IMR-90 (cell line): ENCODE measurements around the gene CHL1. TPM values are rescaled to one million over a fixed set of nuclear protein-coding genes. Genes with fewer than 3 reads are reported as not detected.

ENCODE experiments used
- ATAC-seq: fragments of 200-7000 bp; cut with Tn5 transposase; 2 replicates; pipeline ENCODE4 v1.9.1; 2020; ENCODE audit warnings: low read depth, mild to moderate bottlenecking, moderate library complexity
- BruUV-seq: library from RNA; stranded (reverse); fragments of 400-500 nt; replicated peaks from 2 replicates; lab custom pipeline; 2021; lab: Mats Ljungman, UMichigan
- CTCF ChIA-PET: fragments of 300-600 bp; formaldehyde crosslinking; extraction: SDS; loops from one replicate; lab custom pipeline; 2021; ENCODE audit warnings: antibody characterized with exemption; lab: Yijun Ruan, JAX
- POLR2A ChIA-PET: fragments of 300-600 bp; sonication (Branson Sonifier 250); formaldehyde crosslinking; loops from one replicate; lab custom pipeline; 2022; ENCODE audit warnings: antibody characterized with exemption; ENCODE audit not compliant: unreplicated experiment; lab: Charles Lee
- DNase-seq: peaks from one replicate; pipeline ENCODE4 v3.0.0; 2013
- H2AFZ ChIP-seq: replicated peaks from 2 replicates; pipeline ENCODE3; 2013; ENCODE audit warnings: low read length, mild to moderate bottlenecking; ENCODE audit not compliant: poor library complexity
- H2AK5ac ChIP-seq: 2 replicates; pipeline ENCODE4 v1.6.1; 2013; ENCODE audit warnings: low read depth, low read length, inconsistent platforms
- H2AK9ac ChIP-seq: replicated peaks from 2 replicates; pipeline ENCODE3; 2013; ENCODE audit warnings: mild to moderate bottlenecking, low read depth, low read length, moderate library complexity; ENCODE audit not compliant: poor library complexity
- H2BK120ac ChIP-seq: 2 replicates; pipeline ENCODE4 v1.6.1; 2013; ENCODE audit warnings: low read depth, low read length, inconsistent platforms
- H2BK15ac ChIP-seq: 3 replicates; pipeline ENCODE4 v1.6.1; 2013; ENCODE audit warnings: low read depth, low read length, inconsistent platforms
- H2BK20ac ChIP-seq: 2 replicates; pipeline ENCODE4 v1.6.1; 2013; ENCODE audit warnings: low read depth, mild to moderate bottlenecking, inconsistent platforms, low read length, moderate library complexity
- H2BK5ac ChIP-seq: 2 replicates; pipeline ENCODE4 v1.6.1; 2013; ENCODE audit warnings: mild to moderate bottlenecking, low read depth, low read length, inconsistent platforms; ENCODE audit not compliant: poor library complexity, severe bottlenecking
- H3K14ac ChIP-seq: replicated peaks from 2 replicates; pipeline ENCODE4 v1.6.1; 2013; ENCODE audit warnings: low read depth, low read length, inconsistent platforms
- H3K18ac ChIP-seq: 2 replicates; pipeline ENCODE4 v1.6.1; 2013; ENCODE audit warnings: low read depth, low read length, control low read depth
- H3K23ac ChIP-seq: 2 replicates; pipeline ENCODE4 v1.6.1; 2013; ENCODE audit warnings: low read depth, low read length, inconsistent platforms
- H3K27ac ChIP-seq: 2 replicates; pipeline ENCODE4 v1.5.1; 2013; ENCODE audit warnings: mild to moderate bottlenecking, control low read depth, low read length; ENCODE audit not compliant: insufficient read depth
- H3K27me3 ChIP-seq: 2 replicates; pipeline ENCODE4 v1.6.1; 2013; ENCODE audit warnings: low read length; ENCODE audit not compliant: control insufficient read depth, insufficient read depth
- H3K36me3 ChIP-seq: 2 replicates; pipeline ENCODE4 v1.6.1; 2013; ENCODE audit warnings: low read length, mixed read lengths; ENCODE audit not compliant: control insufficient read depth, insufficient read depth
- H3K4ac ChIP-seq: 2 replicates; pipeline ENCODE4 v1.6.1; 2013; ENCODE audit warnings: low read depth, low read length, inconsistent platforms
- H3K4me1 ChIP-seq: 2 replicates; pipeline ENCODE4 v1.6.1; 2013; ENCODE audit warnings: low read length, mixed read lengths; ENCODE audit not compliant: control insufficient read depth, insufficient read depth
- H3K4me2 ChIP-seq: 2 replicates; pipeline ENCODE4 v1.6.1; 2013; ENCODE audit warnings: low read depth, mild to moderate bottlenecking, control low read depth, low read length, moderate library complexity
- H3K4me3 ChIP-seq: 2 replicates; pipeline ENCODE4 v1.5.1; 2013; ENCODE audit warnings: low read depth, mild to moderate bottlenecking, control low read depth, low read length, moderate library complexity; ENCODE audit not compliant: insufficient read depth
- H3K56ac ChIP-seq: 2 replicates; pipeline ENCODE4 v1.6.1; 2013; ENCODE audit warnings: low read length, inconsistent platforms; ENCODE audit not compliant: insufficient read depth; ENCODE audit errors: extremely low read depth
- H3K79me1 ChIP-seq, 2 experiments: 2 replicates each; pipeline ENCODE4 v1.6.1; 2013; ENCODE audit warnings: low read length in 2 of 2, inconsistent platforms in 1 of 2, low read depth in 1 of 2
- H3K9ac ChIP-seq: 2 replicates; pipeline ENCODE4 v1.6.1; 2013; ENCODE audit warnings: low read depth, low read length, control low read depth
- H3K9me1 ChIP-seq: 2 replicates; pipeline ENCODE4 v1.6.1; 2013; ENCODE audit warnings: low read length, inconsistent platforms; ENCODE audit not compliant: insufficient read depth
- H3K9me3 ChIP-seq: 2 replicates; pipeline ENCODE4 v1.6.1; 2013; ENCODE audit warnings: low read length; ENCODE audit not compliant: control insufficient read depth, insufficient read depth
- H4K20me1 ChIP-seq: 2 replicates; pipeline ENCODE4 v1.6.1; 2013; ENCODE audit warnings: low read length, inconsistent platforms; ENCODE audit not compliant: insufficient read depth
- H4K5ac ChIP-seq: 2 replicates; pipeline ENCODE4 v1.6.1; 2013; ENCODE audit warnings: mild to moderate bottlenecking, low read depth, low read length, control low read depth
- H4K8ac ChIP-seq, 2 experiments: 2 replicates each; pipeline ENCODE4 v1.6.1; 2013; ENCODE audit warnings: low read depth in 2 of 2, low read length in 2 of 2, control low read depth in 1 of 2, inconsistent platforms in 1 of 2
- H4K91ac ChIP-seq: 2 replicates; pipeline ENCODE4 v1.6.1; 2013; ENCODE audit warnings: low read depth, low read length, inconsistent platforms; ENCODE audit not compliant: insufficient read depth
- BHLHE40 ChIP-seq: fragments of 150-350 bp; IDR thresholded peaks from 2 replicates; pipeline ENCODE4 v1.6.1; 2016; ENCODE audit warnings: mild to moderate bottlenecking, low read depth, low read length
- CEBPB ChIP-seq: IDR thresholded peaks from 2 replicates; pipeline ENCODE4 v1.6.1; 2012; ENCODE audit warnings: low read depth, low read length, improper control_type of control experiment
- CHD1 ChIP-seq: IDR thresholded peaks from 2 replicates; pipeline ENCODE4 v1.6.1; 2012; ENCODE audit warnings: low read depth, low read length, improper control_type of control experiment
- FOS ChIP-seq: fragments of 150-350 bp; IDR thresholded peaks from 2 replicates; pipeline ENCODE4 v1.6.1; 2016; ENCODE audit warnings: low read depth, low read length
- NFE2L2 ChIP-seq: fragments of 150-350 bp; IDR thresholded peaks from 2 replicates; pipeline ENCODE4 v1.6.1; 2016; ENCODE audit warnings: low read depth, mild to moderate bottlenecking, low read length
- POLR2A ChIP-seq: IDR thresholded peaks from 2 replicates; pipeline ENCODE4 v1.6.1; 2012; ENCODE audit warnings: mild to moderate bottlenecking, low read depth, low read length
- RAD21 ChIP-seq: IDR thresholded peaks from 2 replicates; pipeline ENCODE4 v1.6.1; 2012; ENCODE audit warnings: low read length, improper control_type of control experiment
- RFX5 ChIP-seq: IDR thresholded peaks from 2 replicates; pipeline ENCODE4 v1.8.0; 2012; ENCODE audit warnings: low read depth, mild to moderate bottlenecking, low read length, moderate library complexity
- WGBS, 2 experiments: methylation state at CpG; one replicate each; pipeline versions ENCODE4 v1.1.5 to v1.1.7; 2013; ENCODE audit warnings: missing lambda C conversion rate in 2 of 2; ENCODE audit not compliant: insufficient read length in 1 of 2; ENCODE audit errors: extremely low coverage in 2 of 2; 5-methylcytosine and 5-hydroxymethylcytosine counted together
- dilution Hi-C: fragments of 300-500 bp; cut with HindIII; formaldehyde crosslinking; loops from one replicate; pipeline ENCODE4 v1.14.3; 2018; ENCODE audit warnings: low sequenced_read_pairs; ENCODE audit not compliant: unreplicated experiment
- in situ Hi-C: fragments of 300-500 bp; cut with MboI; formaldehyde crosslinking; loops from 3 replicates; pipeline ENCODE4 v1.14.3; 2019; ENCODE audit warnings: low sequenced_read_pairs, inconsistent platforms, mixed read lengths
- intact Hi-C: fragments of 100-400 bp; cut with micrococcal nuclease; formaldehyde crosslinking; loops from 2 replicates; pipeline ENCODE4 v1.10.0; 2022
- polyA plus RNA-seq, 3 experiments: library from polyadenylated mRNA; depleted of rRNA; stranded (reverse); fragments of >200 nt; gene quantifications; 2 replicates each; pipeline ENCODE4 v1.2.3, GENCODE V29; 2012; ENCODE audit warnings: low replicate concordance in 1 of 3
- total RNA-seq: library from RNA; depleted of rRNA; stranded (reverse); fragments of >200 nt; gene quantifications from 2 replicates; pipeline ENCODE4 v1.2.3, GENCODE V29; 2012
- TF ChIP-seq, protein P1 (sequence below): fragments of 150-350 bp; IDR thresholded peaks from 2 replicates; pipeline ENCODE4 v1.6.1; 2016; ENCODE audit warnings: low read depth, mild to moderate bottlenecking, low read length, moderate library complexity, borderline replicate concordance
- TF ChIP-seq, protein P2 (sequence below): conservative IDR thresholded peaks from 2 replicates; pipeline ENCODE4 v1.5.1; 2012; ENCODE audit warnings: mild to moderate bottlenecking, low read depth, low read length, improper control_type of control experiment

The CHL1 gene
- total and polyA plus RNA-seq, 2 of the 4 experiments (the other 2 are of a cell fraction): 0.38 to 1.6 TPM

- ChIA-PET CTCF (no interaction called here), POLR2A (no interaction called here)
- Histone ChIP-seq H4K20me1 (no peaks in the 10 kb centered on the region), H2BK15ac (no peak overlapping the region), H3K14ac (no peak overlapping the region), H3K4ac (no peak overlapping the region), H4K8ac (no peak overlapping the region), H2AK5ac (no peak overlapping the region; the same call in 1 of the 2 replicates), H3K23ac (no peak overlapping the region), H3K18ac (no peak overlapping the region), H2BK20ac (no peak overlapping the region), H4K5ac (no peak overlapping the region), H2AK9ac (no peak overlapping the region), H3K9me1 (no peaks in the 10 kb centered on the region), H2BK5ac (no peak overlapping the region), H3K79me1 (no peaks in the 10 kb centered on the region), H3K9me3 (no peaks in the 10 kb centered on the region; the same call in 1 of the 2 replicates), H3K4me3 (no peak overlapping the region), H3K4me1 (no peaks in the 10 kb centered on the region), H2BK120ac (no peak overlapping the region), H3K56ac (no peak overlapping the region), H3K9ac (no peak overlapping the region), H3K4me2 (no peak overlapping the region), H2AFZ (no peak overlapping the region), H3K27ac (no peak overlapping the region), H4K91ac (no peak overlapping the region), H3K27me3 (no peaks in the 10 kb centered on the region), H3K36me3 (no peaks in the 10 kb centered on the region)
- in situ Hi-C loops (no loop called here), intact Hi-C loops (no loop called here), dilution Hi-C loops (no loop called here)
- DNase-seq: no peak
- no peak for ATAC-seq
- BruUV-seq: no TSS peak
- TF ChIP-seq RAD21 (no peak), POLR2A (no peak), NFE2L2 (no peak), RFX5 (no peak), CEBPB (no peak), CHD1 (no peak), FOS (no peak), BHLHE40 (no peak)
- TF ChIP-seq, protein P1, sequence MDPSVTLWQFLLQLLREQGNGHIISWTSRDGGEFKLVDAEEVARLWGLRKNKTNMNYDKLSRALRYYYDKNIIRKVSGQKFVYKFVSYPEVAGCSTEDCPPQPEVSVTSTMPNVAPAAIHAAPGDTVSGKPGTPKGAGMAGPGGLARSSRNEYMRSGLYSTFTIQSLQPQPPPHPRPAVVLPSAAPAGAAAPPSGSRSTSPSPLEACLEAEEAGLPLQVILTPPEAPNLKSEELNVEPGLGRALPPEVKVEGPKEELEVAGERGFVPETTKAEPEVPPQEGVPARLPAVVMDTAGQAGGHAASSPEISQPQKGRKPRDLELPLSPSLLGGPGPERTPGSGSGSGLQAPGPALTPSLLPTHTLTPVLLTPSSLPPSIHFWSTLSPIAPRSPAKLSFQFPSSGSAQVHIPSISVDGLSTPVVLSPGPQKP: no peak
- TF ChIP-seq, protein P2, sequence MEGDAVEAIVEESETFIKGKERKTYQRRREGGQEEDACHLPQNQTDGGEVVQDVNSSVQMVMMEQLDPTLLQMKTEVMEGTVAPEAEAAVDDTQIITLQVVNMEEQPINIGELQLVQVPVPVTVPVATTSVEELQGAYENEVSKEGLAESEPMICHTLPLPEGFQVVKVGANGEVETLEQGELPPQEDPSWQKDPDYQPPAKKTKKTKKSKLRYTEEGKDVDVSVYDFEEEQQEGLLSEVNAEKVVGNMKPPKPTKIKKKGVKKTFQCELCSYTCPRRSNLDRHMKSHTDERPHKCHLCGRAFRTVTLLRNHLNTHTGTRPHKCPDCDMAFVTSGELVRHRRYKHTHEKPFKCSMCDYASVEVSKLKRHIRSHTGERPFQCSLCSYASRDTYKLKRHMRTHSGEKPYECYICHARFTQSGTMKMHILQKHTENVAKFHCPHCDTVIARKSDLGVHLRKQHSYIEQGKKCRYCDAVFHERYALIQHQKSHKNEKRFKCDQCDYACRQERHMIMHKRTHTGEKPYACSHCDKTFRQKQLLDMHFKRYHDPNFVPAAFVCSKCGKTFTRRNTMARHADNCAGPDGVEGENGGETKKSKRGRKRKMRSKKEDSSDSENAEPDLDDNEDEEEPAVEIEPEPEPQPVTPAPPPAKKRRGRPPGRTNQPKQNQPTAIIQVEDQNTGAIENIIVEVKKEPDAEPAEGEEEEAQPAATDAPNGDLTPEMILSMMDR: no peak
- 38% methylated on average over 2 of the region's 5 CpGs; no CpG with 5 or more reads in 1 of the 2 experiments for WGBS, 2 experiments
These were observed 138.7 kb downstream of the CHL1 start for GRCh38 chr3:335240-335639.
